ENCODE measurements around the gene PCSK6.
"Not testable (repeated sequence)": the region's sequence is repeated elsewhere in the genome, so short reads cannot be mapped to it uniquely, and the experiment has no call there.

PCSK6 gene

DNA sequence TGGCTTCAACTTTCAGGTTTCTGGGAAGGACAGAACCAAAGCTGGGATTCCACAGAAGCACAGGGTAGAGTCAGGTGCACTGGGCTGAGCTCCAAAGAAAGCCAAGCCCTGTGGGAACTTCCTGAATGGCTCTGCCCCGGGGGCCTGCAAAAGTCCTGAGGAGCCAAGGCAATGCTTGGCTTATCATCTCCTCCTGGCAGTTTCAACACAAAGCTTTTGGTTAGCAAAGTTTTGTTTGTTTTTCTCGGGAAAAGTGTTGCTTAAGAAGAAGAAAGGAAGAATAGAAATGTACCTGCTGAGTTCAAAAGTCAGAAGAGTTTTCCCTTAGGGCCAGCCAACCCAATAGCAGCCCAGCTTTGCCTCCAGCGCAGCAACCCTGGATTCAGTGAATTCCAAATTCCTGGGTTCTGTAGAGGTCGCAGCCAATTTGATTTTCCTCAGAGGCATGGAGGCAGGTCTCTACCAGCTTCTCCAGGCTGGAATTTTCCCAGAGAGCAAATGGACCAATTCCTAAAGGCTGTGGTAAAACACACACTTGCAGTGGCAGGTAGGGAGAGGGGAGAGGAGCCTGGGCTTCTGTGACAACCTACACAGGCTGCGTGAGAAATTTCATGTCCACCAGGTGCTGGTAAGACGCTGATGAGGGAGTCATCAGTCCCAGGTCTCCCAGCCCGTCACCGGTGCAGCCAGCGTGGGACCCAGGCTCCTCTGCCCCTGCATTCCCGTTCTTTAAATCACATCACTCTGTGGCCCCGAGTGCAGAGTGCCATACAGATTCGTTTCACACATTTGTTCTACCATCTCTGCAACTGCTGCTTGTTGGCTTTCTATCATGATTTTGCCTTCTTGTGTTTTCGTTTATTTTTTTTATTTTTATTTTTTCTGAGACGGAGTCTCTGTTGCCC is 140.2 kb downstream of the PCSK6 start:
- no peak for DNase-seq

DNA sequence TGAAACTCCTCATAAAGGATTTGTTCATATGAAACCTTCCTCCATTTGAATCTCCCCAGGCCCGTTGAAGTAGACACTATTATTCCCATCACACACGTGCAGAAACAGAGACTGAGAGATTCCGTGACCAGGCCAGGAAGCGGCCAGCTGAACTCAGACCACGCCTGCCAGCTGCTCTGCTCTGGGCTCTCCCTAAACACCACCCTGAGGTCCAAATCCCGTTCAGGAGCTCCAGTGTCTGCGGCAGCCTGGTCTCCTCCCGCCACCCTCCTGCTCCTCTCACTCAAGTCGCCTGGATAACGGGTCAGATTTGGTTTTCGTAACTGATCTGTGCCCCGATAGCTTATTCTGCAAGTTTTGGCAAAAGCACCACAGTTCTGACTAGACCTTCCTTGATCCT is 140.9 kb downstream of the PCSK6 start:
- DNase-seq = no peak

DNA sequence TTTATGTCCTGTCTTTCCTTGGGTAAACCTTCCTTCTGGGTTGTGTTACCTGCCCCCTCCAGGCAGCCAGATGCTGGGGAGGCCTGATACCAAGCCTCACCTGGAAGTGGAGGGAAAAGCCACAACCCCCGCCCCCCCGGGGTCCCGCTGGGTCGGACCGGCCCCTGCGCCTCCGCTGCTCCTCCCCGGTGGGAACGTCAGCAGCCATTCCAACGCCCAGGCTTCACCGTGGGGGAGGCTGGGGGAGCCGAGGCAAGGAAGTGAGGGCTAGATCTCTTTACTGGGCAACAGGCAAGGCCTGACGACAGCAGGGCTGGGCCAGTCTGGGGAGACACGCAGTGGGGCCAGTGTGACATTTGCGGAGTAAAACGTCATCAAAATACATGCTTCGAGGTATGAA is 141.5 kb downstream of the PCSK6 start:
- DNase-seq = no peak

DNA sequence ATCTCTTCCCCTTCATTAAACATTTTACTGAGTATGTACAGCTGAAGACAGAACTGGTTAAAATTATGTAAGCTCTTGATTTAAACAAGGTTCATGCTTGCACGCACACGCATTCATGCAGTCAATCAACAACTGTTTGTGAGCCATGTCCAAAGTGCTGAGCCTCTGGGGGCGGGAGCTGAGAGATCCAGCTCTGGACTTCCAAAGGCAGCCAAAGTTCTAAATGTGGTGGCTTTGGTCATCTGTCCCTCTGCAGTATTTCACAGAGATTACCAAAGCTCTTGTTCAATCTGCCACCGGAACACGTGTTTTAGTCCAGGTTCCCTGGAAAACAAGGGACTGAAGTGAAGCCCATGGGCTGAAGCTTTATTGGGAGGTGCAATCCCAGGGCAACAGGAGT is 142.1 kb downstream of the PCSK6 start:
- no peak for DNase-seq

DNA sequence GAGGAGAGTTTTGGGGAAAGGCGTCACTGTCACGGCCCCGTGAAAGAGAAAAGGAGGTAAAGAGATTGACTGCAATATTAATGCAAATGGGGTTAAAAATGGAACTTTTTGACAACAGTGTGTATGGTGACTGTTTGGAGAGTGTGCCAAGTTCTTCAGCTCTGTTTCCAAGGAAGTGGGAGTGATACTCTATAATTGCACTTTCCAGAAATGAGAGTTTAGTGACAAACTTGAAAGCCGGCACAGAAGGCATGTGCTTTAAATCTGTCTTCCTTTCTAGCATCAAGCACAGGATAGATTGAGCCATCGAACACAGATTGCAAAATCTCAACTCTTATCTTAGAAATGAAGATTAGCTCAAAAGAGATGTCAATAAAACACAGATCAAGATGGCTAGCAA is 142.6 kb downstream of the PCSK6 start:
- DNase-seq = no peak

DNA sequence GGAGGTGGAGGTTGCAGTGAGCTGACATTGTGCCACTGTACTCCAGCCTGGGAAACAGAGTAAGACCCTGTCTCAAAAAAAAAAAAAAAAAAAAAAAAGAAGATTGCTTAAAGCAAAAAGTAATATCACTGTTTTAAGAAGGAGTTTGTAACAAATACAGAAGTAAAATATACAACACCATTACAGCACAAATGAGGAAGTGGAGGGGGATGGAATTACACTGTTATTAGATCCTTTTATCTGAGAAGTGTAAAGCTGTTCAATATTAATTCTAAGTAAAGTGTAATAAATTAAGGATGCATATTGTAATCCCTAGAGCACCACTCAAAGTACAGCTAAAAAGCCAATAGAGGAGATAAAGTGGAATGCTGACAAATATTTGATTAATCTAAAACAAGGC is 147.5 kb downstream of the PCSK6 start:
- DNase-seq = no peak

DNA sequence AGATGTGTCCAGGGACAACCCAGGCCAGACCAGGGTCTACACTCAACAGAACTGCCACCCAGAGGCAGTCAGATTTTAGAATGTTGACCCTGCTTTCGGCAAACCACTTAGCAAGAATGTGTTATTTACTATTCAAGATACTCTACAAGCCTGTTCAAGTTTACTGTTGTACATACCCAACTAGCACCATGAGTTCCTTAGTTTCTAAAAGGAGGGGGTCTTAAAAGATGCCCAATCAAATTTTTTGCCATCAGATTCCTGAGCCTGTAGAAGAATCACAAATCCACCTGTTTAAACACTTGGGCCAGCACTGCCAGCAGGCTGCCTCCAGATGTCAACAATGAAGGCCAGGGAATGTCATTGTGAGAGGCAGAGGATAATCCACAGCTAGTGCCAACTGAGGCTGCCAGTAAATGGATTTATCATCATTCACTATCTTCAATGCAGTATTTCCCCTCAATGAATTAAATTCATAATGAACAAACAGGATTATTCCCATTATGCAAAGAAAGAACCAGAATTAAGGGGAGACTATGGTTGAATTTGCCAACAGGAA is 150.9 kb downstream of the PCSK6 start:
- no peak for DNase-seq

DNA sequence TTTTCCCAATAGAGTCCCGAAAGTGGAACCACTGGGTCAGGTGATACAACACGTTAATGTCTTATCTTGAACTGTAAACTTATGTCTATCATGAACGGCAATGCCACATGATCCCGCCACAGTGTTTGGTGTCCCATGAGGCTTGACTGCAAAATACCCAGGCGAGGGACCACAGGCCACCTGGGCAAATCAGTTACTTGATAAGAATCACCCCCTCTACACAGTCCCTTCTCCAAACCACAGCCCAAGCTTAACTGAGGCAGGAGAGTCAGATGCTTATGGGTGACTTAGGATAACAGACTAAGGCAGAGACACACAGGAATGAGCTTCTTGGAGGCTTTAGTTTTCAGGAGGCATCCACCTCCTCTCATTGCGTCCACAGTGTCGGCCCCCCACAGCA is 151.5 kb downstream of the PCSK6 start:
- no peak for DNase-seq

DNA sequence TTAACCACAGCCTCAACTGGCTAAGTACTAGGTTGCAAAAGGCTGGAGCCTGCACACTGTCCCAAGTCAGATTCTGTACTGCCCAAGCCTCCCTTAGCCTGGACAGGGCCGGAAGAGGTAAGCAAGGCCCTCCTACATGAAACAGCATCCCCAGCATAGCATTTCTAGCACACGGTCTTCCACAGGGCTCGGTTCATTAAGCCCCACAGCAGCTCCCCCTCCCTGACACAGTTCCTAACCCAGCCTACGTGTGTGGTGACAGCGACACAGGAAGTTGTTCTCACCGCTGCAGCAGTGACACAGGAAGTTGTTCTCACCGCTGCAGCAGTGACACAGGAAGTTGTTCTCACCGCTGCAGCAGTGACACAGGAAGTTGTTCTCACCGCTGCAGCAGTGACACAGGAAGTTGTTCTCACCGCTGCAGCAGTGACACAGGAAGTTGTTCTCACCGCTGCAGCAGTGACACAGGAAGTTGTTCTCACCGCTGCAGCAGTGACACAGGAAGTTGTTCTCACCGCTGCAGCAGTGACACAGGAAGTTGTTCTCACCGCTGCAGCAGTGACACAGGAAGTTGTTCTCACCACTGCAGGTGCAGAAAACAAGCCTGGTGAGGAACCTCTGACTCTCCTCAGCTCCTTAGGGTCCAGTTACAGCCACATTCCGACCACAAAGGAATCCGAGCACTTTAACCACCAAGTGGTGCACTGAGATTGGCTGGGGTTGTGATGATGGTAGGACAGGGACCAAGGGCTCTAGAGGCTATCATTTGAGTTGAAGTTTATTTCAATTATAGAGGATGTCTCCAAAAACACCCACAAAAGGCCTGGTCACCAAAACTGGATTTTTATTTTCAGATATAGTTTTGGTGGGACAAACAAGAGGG is 155.4 kb downstream of the PCSK6 start:
- DNase-seq = not testable (repeated sequence)

DNA sequence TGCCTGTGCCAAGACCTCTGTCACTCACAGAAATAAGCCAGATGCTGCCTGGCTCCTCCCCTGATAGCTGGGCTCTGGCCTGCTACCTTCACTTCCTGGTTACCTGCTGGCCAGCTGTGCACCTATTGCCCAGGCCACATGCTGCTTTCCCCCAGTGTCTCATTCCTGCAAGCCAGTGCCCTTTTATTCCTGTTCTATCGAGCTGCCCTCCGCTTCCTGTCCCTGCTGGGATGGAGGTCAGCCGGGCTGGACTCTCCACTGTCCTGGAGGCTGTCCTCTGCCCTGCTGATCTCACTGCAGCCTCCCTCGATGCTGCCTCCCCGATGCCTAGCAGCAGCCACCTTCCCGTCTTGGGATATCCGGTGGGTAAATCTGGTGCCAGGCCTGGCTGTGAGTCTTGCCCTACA is 157.4 kb downstream of the PCSK6 start:
- DNase-seq = no peak

DNA sequence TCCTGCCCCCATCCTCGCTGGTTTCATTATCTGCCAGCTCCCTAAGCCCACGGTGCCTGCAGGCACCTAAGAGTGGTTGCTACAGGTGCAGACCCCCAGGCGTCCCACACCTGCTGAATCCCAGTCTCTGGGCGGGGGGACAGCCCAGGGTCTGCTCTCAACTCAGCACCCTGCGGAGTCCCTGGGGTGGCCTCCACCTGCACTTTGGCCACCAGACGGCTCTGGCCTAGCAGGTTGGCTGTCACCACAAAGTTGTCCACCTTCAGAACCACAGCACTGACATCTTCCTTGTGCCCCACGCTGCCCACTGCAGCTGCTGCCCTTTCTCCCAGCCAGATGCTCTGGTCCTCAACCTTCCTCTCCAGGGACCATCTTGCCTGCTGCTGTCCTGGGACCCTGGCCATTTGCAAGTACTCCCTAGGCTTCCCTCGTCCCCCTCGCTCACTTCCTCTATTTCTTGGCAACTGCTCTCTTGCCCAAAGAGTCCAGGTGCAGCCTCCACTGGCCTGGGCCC is 159.6 kb downstream of the PCSK6 start:
- no peak for DNase-seq

DNA sequence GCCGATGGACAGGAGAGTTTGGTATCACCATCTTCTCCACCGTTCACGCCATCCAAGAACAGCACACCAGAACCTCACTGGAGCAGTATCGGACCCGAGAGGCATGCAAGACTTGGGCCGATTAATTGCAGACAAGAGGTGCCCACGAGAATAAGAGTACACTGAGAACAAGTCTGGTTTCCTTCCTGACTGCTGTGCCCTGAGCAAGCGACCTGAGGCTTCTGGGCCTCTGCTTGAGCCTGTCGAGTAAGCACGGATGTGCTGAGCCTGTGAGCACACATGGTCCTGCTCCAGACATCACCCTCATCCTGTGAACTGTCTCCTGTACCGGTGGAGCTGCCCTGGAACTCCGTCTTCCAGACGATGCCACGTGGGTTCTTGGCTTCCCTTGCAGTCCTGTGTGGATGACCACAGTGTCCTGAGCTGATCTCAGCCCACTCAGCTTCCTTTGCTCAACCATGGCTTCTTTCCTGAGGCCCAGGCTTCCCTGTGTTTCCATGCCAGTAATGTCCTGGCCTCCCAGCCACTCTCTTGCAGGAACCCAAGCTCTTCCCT is 160.1 kb downstream of the PCSK6 start:
- DNase-seq = no peak

DNA sequence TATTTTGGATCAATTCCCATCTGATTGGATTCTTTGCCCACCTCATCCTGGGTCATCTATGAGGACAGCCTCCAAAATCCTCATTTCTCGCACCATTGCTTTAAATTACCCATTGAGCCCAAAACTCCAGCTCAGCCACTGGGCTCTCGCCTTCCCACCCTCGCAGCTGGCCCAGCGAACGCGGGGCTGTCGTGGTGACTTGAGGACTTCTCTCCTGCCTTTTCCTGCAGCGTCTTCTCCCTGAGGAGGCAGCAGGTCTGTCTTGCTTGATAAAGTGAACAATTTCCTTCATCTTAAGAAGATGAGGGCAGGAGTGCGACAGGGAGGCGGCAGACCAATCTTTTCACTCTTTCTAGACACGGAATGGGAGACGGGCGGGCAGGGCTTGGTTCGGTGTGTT is 161.5 kb downstream of the PCSK6 start:
- DNase-seq = no peak

DNA sequence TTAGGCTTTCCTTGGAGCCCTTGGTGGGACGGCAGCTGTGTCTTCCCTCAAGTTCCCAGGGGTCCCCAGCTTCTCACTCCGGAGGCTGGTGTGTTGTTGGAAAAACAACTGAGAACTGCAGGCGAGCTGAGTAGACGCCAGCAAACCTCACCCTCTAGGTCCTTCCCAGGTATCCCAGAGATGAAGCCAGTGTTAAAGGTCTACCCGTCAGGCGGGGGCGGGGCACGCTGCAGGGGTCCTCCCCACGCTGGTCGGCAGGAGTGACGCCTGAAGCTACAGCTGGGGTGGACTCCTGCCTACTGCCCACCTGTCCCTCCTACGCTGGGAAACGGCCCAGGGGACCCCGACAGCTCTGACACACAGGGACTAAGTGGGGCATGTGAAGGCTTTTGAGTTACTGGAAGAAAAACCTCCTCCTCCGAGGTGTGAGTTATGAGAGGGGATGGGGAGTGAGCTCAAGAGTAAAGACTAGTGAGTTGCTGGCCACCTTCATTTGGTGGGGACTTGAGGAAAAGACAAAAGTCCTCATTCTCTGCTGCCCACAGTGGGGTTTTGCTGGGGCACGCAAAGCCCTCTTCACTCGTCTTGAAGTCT is 162.3 kb downstream of the PCSK6 start:
- DNase-seq = no peak

DNA sequence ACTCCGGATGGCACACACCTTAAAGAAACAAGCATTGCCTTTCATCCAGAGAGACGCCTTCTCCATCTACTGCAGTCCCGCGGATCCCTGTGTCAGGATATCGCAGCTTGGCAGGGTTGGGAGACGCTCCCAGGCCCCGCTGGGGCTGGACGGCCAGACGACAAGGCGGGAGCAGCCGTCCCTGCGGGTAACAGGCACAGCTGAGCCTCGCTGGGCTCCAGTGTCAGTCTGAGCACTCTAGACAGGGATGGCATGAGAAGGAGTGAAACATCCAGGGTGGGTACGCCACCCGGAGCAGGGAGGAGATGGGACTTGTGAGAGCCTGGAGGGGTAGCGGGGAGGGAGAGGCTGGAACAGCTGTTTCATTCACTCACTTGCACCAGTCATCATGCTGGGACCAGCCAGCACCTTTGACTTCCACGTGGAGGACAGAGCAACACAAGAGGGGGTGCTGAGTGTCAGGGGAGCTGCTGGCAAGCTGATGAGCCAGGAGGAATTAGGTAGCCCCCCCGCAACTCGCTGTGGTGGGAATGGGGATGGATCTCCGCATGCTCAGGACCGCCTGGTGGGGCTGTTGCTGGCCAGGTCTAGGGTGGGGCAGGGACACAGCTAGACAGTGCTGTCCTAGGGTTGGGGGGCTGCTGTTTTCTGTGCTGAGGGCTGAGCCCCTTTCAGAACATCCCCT is 162.9 kb downstream of the PCSK6 start:
- DNase-seq = no peak

DNA sequence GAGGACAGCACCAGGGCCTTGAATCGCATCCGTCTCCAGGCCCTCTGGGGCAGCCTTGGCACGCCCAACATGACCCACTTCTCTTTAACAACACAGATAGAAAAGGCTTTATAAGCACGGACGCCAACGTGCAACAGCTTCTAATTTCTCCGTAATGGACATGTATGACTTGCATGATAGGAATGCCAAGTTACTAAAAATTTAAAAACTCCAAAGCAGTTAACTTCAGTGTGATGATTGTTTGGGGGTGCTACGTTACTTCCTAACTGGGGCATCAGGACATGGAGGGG is 163.5 kb downstream of the PCSK6 start:
- DNase-seq = no peak

DNA sequence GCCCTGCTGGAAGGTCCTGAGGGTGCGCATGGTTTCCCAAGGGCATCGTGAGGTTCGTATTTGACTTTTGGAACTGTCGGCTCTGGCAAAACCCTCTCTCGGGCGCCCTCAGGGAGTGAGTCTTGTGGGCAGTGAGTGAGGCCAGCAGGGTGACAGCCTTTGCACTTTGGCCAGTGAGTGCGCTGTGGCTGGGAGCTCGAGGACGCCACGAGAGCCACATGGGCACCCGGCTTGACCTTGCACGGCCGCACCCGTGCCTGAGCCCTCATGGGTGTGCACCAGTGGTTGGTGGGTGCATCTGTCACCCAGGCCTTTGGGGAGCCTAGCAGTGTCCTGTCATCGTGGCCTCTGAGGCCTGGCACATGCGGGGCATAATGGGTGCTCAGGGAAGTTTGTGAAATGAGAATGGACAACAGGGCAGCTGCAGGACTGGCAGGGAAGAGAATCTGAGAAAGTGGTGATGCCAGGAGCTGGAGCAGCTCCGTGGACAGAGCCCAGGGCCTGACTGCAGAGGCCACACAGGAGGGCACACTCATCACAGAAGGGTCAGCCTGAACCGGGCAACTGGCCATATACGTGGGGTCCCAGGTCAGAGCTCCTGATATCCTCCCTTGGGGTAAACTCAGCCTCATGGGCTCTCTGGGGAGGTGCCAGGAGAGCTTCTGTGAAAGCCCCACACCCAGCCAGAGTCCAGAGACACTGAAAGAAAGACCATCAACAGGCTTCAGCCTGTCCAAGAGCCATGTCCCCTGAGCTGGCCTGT is 164.1 kb downstream of the PCSK6 start:
- no peak for DNase-seq

DNA sequence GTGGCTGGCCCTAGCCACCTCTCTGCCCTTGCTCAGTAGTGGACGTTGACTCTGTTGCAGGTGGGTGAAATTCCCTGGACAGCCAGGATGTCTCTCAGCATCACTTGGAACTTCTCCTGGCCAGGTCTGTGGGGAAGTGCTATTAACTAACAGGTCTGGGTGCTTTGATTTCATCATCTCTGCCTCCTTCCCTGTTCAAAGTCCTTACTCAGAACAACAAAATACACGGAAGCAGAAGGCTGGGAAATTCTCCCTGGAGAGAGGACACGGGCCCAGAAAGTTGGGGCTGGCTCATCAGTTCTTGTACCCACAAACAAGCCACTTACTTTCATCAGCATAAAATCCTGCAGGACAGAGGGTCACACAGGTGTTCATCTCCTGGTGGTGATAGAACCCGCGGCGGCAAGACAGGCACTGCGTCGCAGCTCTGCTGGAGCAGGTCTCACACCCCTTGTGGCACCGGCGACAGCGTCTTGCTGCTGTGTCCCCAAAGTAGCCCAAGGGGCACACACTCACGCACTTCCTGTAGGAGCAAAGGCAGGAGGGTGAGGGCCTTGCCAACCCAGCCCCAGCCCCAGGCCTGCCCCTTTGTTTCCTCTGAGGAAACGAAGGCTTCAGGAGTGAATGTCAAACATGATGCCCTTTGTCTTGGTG is 164.9 kb downstream of the PCSK6 start:
- no peak for DNase-seq

DNA sequence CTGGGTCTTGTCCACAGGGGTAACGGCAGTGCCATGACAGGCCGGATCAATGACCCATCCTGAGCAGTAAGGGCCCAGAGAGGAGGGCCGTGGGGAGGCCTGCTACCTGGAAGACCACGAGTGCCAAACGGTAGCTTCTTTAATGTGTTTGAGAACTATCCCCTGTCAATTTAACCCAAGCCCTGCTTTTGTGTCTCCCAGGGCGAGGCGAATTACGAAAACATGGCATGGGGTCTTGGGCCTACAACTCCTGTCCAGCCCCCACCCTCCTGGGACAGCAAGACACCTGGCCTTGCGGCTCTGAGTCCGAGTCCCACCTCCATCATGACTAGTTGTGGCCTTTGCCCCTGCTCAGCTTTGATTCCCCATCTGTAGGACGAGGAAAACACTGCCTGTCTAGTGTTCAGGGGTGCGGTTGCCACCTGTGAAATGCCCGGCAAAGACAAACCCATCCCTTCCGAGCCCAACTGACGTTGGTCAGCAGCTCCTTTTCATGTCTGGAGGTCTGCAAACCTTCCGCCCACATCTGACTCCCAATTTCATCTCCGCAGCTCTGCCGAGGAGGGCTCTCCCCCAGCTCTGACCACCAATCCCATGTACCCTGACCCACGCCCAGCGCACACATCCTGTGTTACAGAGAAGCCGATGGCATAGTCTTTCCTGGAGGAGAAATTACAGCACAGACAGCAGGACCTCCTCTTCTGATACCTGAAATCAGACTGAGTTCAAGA is 165.5 kb downstream of the PCSK6 start:
- no peak for DNase-seq

DNA sequence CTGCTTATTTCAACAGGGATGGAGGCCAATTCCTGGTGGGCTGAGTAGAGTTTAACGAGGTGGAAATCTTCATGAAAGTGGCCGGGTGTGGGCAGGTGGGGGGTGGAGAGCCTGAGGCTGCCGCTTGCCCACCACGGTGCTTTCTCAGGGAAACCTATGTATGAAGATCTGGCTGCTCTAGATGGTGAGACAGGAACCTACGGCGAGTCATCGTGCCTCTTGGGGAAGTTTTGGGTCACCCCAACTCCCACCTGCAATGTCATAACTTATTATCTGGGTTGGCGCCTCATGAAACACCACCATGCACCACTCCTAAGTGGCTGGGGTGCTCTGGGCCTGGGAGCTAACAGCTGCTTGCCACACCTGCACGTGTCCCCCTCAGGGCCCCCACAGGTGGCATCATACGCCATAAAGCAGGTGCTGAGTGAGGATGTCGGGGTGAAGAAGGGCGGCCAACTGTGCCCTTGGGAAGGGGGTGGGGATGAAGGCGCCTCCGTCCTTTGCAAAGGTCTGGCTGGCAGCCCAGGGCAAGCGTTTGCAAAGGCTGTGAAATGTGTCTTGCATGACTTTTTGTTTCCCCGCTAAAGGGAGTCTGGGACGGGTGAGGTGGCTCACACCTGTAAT is 166.5 kb downstream of the PCSK6 start:
- DNase-seq = no peak

Measured in NCI-H748 treated with DMSO at 0.1 percent for 48 hours (cell line).